WERI-Rb-1 (cell line): ENCODE results near the gene TCP11L1.

ENCODE experiments used
- DNase-seq: peaks from one replicate; pipeline ENCODE4 v3.0.0-alpha.2; 2020
- H3K27ac ChIP-seq: fragments of 250-450 bp; sonication (Bioruptor Pico); 2 replicates; pipeline ENCODE4 v1.5.1; 2020; ENCODE audit warnings: mild to moderate bottlenecking, moderate library complexity
- H3K27me3 ChIP-seq: fragments of 250-450 bp; sonication (Bioruptor Pico); 2 replicates; pipeline ENCODE4 v1.5.1; 2021; ENCODE audit warnings: mild to moderate bottlenecking, low read depth, moderate library complexity; ENCODE audit not compliant: insufficient read depth, severe bottlenecking
- H3K36me3 ChIP-seq: fragments of 250-450 bp; sonication (Bioruptor Pico); 2 replicates; pipeline ENCODE4 v1.5.1; 2020; ENCODE audit warnings: mild to moderate bottlenecking, moderate library complexity
- H3K4me3 ChIP-seq: 2 replicates; pipeline ENCODE4 v1.5.1; 2011; ENCODE audit warnings: low read depth, mild to moderate bottlenecking, control low read depth, low read length
- H3K9me3 ChIP-seq: fragments of 250-450 bp; sonication (Bioruptor Pico); 2 replicates; pipeline ENCODE4 v1.5.1; 2021; ENCODE audit warnings: mild to moderate bottlenecking, moderate library complexity; ENCODE audit not compliant: severe bottlenecking
- TF ChIP-seq, protein P1 (sequence below): IDR thresholded peaks from 2 replicates; pipeline ENCODE4 v1.5.1; 2011; ENCODE audit warnings: low read depth, mild to moderate bottlenecking, control low read depth, inconsistent platforms, low read length

The TCP11L1 gene

DNA sequence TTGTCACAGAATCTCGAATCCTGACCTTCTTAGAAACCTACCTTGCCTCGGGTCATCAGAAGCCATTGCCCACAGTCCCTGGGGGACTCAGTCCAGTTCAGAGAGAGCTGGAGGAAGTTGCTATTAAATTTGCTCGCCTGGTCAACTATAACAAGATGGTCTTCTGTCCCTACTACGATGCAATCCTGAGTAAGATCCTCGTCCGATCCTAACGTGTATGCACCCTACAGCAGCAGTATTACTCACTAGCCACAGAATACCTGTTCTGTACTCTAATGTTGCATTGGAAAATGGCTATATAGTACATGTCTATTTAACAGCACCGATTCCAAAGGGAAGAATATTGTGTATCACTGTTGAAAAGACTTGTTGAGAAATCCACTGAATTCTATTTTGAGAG is 33.1 kb downstream of the TCP11L1 start:
- H3K9me3 ChIP-seq, result no peaks in the 10 kb centered on the region
- no peak overlapping the region for H3K4me3 ChIP-seq
- H3K36me3 ChIP-seq, result peaks cover 62% of the 10 kb centered on the region
- no peaks in the 10 kb centered on the region for H3K27me3 ChIP-seq
- no peak overlapping the region for H3K27ac ChIP-seq
- TF ChIP-seq, protein P1, sequence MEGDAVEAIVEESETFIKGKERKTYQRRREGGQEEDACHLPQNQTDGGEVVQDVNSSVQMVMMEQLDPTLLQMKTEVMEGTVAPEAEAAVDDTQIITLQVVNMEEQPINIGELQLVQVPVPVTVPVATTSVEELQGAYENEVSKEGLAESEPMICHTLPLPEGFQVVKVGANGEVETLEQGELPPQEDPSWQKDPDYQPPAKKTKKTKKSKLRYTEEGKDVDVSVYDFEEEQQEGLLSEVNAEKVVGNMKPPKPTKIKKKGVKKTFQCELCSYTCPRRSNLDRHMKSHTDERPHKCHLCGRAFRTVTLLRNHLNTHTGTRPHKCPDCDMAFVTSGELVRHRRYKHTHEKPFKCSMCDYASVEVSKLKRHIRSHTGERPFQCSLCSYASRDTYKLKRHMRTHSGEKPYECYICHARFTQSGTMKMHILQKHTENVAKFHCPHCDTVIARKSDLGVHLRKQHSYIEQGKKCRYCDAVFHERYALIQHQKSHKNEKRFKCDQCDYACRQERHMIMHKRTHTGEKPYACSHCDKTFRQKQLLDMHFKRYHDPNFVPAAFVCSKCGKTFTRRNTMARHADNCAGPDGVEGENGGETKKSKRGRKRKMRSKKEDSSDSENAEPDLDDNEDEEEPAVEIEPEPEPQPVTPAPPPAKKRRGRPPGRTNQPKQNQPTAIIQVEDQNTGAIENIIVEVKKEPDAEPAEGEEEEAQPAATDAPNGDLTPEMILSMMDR, result no peak
- DNase-seq, result no peak

- no peak for DNase-seq
- Histone ChIP-seq H3K27me3 (no peaks in the 10 kb centered on the region), H3K4me3 (no peak overlapping the region), H3K9me3 (no peaks in the 10 kb centered on the region), H3K27ac (no peak overlapping the region), H3K36me3 (peaks cover 76% of the 10 kb centered on the region)
- TF ChIP-seq, protein P1, result no peak
Measured at GRCh38 chr11:33083918-33084317, 44.5 kb downstream of the TCP11L1 start.

- peaks cover 73% of the 10 kb centered on the region for H3K36me3 ChIP-seq
- no peak for DNase-seq
- TF ChIP-seq, protein P1, result no peak
- no peaks in the 10 kb centered on the region for H3K27me3 ChIP-seq
- no peaks in the 10 kb centered on the region for H3K9me3 ChIP-seq
- no peak overlapping the region for H3K4me3 ChIP-seq
- no peak overlapping the region for H3K27ac ChIP-seq
Measured at GRCh38 chr11:33086017-33086416, 46.6 kb downstream of the TCP11L1 start.

- TF ChIP-seq, protein P1, result no peak
- Histone ChIP-seq H3K36me3 (peaks cover 55% of the 10 kb centered on the region), H3K4me3 (no peak overlapping the region), H3K9me3 (no peaks in the 10 kb centered on the region), H3K27ac (no peak overlapping the region), H3K27me3 (no peaks in the 10 kb centered on the region)
- DNase-seq, result no peak
Measured at GRCh38 chr11:33089776-33090175, 50.4 kb downstream of the TCP11L1 start.

GRCh38 chr11:33094157-33094556 is 54.8 kb downstream of the TCP11L1 start:
- DNase-seq, result no peak

DNA sequence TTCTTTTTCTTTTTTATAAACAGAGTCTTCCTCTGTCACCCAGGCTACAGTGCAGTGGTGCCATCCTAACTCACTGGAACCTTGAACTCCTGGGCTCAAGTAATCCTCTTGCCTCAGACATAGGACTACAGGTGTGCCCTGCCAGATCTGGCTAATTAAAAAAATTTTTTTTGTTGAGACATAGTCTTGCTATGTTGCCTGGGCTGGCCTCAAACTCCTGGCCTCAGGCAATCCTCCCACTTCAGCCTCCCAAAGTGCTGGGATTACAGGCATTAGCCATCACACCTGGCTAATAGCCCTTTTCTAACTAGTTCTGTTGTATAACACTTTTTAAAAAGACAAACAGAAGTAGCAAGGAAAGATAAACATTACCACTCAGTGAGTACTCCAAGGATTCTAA is 64.5 kb downstream of the TCP11L1 start:
- Histone ChIP-seq H3K4me3 (no peak overlapping the region), H3K27me3 (no peaks in the 10 kb centered on the region), H3K9me3 (no peaks in the 10 kb centered on the region), H3K36me3 (peaks cover 81% of the 10 kb centered on the region), H3K27ac (no peak overlapping the region)
- DNase-seq, result no peak
- TF ChIP-seq, protein P1, result no peak

More at GRCh38 chr11:33094157-33094556, 54.8 kb downstream of the TCP11L1 start:
- peaks cover 69% of the 10 kb centered on the region for H3K36me3 ChIP-seq
- H3K27ac ChIP-seq, result no peak overlapping the region
- no peak overlapping the region for H3K4me3 ChIP-seq
- H3K9me3 ChIP-seq, result no peaks in the 10 kb centered on the region
- TF ChIP-seq, protein P1, result no peak
- H3K27me3 ChIP-seq, result no peaks in the 10 kb centered on the region
